HCT116 (cell line): ENCODE measurements around the gene SCN1A. TPM values are rescaled to one million over a fixed set of nuclear protein-coding genes. Genes with fewer than 3 reads are reported as not detected.

Source experiments
- ATAC-seq: fragments of 200-7000 bp; cut with Tn5 transposase; 2 replicates; pipeline ENCODE4 v1.9.1; 2020; ENCODE audit warnings: mild to moderate bottlenecking, moderate library complexity
- BruUV-seq: library from RNA; stranded (reverse); fragments of 400-500 nt; replicated peaks from 2 replicates; lab custom pipeline; 2021; lab: Mats Ljungman, UMichigan
- CTCF ChIA-PET: fragments of 300-600 bp; sonication (Branson Sonifier 250); formaldehyde crosslinking; loops from one replicate; lab custom pipeline; 2021; ENCODE audit warnings: antibody characterized with exemption; lab: Charles Lee
- POLR2A ChIA-PET: fragments of 300-600, 350-600 bp; sonication (Branson Sonifier 250); formaldehyde crosslinking; loops from one replicate; lab custom pipeline; 2021; ENCODE audit warnings: antibody characterized with exemption; lab: Charles Lee
- RAD21 ChIA-PET, 2 experiments: fragments of 300-600 bp; sonication (Branson Sonifier 250); formaldehyde crosslinking; loops; one replicate each; lab custom pipeline; 2023; ENCODE audit warnings: low total read pairs in 2 of 2; ENCODE audit not compliant: uncharacterized antibody in 2 of 2, unreplicated experiment in 2 of 2, low non-redundant PET in 1 of 2; lab: Charles Lee
- DNase-seq: peaks from one replicate; pipeline ENCODE4 v3.0.0-alpha.2; 2010; ENCODE audit warnings: low read depth, low spot score
- H2AFZ ChIP-seq: fragments of 200-600 bp; shearing (Covaris generic), sonication (generic); 2 replicates; pipeline ENCODE4 v1.6.1; 2017; ENCODE audit warnings: low read depth, mixed run types, mixed read lengths, antibody characterized with exemption, low read length; ENCODE audit not compliant: poor library complexity, severe bottlenecking
- H3K27ac ChIP-seq: 2 replicates; pipeline ENCODE4 v1.5.1; 2012; ENCODE audit warnings: low read depth, low read length
- H3K27me3 ChIP-seq: fragments of 200-600 bp; sonication (generic); 2 replicates; pipeline ENCODE4 v1.6.1; 2016; ENCODE audit warnings: mixed run types, low read length, mixed read lengths; ENCODE audit not compliant: insufficient read depth
- H3K36me3 ChIP-seq, 2 experiments: fragments of 200-500 bp in 1 of 2; fragments of 200-600 bp in 1 of 2; sonication (Bioruptor generic) in 1 of 2; sonication (generic) in 1 of 2; 2 replicates each; pipeline versions ENCODE4 v1.5.1 to v1.6.1; 2014 to 2016; ENCODE audit warnings: low read length in 2 of 2, inconsistent platforms in 1 of 2, mixed read lengths in 1 of 2, mixed run types in 1 of 2; ENCODE audit not compliant: insufficient read depth in 2 of 2, control insufficient read depth in 1 of 2
- H3K4me1 ChIP-seq, 2 experiments: fragments of 200-600 bp in 1 of 2; sonication (generic) in 1 of 2; 2 replicates each; pipeline versions ENCODE4 v1.5.1 to v1.6.1; 2012 to 2017; ENCODE audit warnings: low read length in 2 of 2, inconsistent platforms in 1 of 2, mild to moderate bottlenecking in 1 of 2, mixed read lengths in 1 of 2, mixed run types in 1 of 2, moderate library complexity in 1 of 2; ENCODE audit not compliant: insufficient read depth in 2 of 2, control insufficient read depth in 1 of 2
- H3K4me2 ChIP-seq: fragments of 200-600 bp; sonication (generic); 2 replicates; pipeline ENCODE4 v1.6.1; 2017; ENCODE audit warnings: mixed run types, low read length, mixed read lengths
- H3K4me3 ChIP-seq, 2 experiments: fragments of 200-600 bp in 1 of 2; sonication (generic) in 1 of 2; replicated peaks in 1 of 2; 2 replicates each; pipeline ENCODE4 v1.5.1; 2011 to 2016; ENCODE audit warnings: low read length in 2 of 2, control low read depth in 1 of 2, low read depth in 1 of 2, mild to moderate bottlenecking in 1 of 2, mixed read lengths in 1 of 2, mixed run types in 1 of 2
- H3K79me2 ChIP-seq: fragments of 200-600 bp; sonication (generic); 2 replicates; pipeline ENCODE4 v1.6.1; 2017; ENCODE audit warnings: mild to moderate bottlenecking, mixed run types, low read length, moderate library complexity, mixed read lengths; ENCODE audit not compliant: insufficient read depth
- H3K9ac ChIP-seq: fragments of 200-600 bp; sonication (generic); 2 replicates; pipeline ENCODE4 v1.6.1; 2016; ENCODE audit warnings: low read length, mixed read lengths
- H3K9me2 ChIP-seq: fragments of 200-600 bp; sonication (generic), shearing (Covaris generic); 2 replicates; pipeline ENCODE4 v1.6.1; 2017; ENCODE audit warnings: mixed run types, mild to moderate bottlenecking, moderate library complexity; ENCODE audit not compliant: insufficient read depth
- H3K9me3 ChIP-seq, 2 experiments: fragments of 200-500 bp in 1 of 2; fragments of 200-600 bp in 1 of 2; sonication (Bioruptor generic) in 1 of 2; sonication (generic) in 1 of 2; 2 replicates each; pipeline ENCODE4 v1.6.1; 2014 to 2017; ENCODE audit warnings: low read length in 2 of 2, mixed read lengths in 2 of 2, inconsistent platforms in 1 of 2, low read depth in 1 of 2, mild to moderate bottlenecking in 1 of 2, mixed run types in 1 of 2, moderate library complexity in 1 of 2; ENCODE audit not compliant: control insufficient read depth in 1 of 2, insufficient read depth in 1 of 2
- H4K20me1 ChIP-seq: fragments of 200-600 bp; sonication (generic), shearing (Covaris generic); 2 replicates; pipeline ENCODE4 v1.6.1; 2017; ENCODE audit warnings: mixed run types, mild to moderate bottlenecking, moderate library complexity; ENCODE audit not compliant: insufficient read depth
- CBX3 ChIP-seq: IDR thresholded peaks from 2 replicates; pipeline ENCODE4 v1.6.1; 2012; ENCODE audit warnings: low read depth
- CEBPB ChIP-seq: IDR thresholded peaks from 2 replicates; pipeline ENCODE4 v1.6.1; 2012; ENCODE audit warnings: low read depth
- EGR1 ChIP-seq: IDR thresholded peaks from 2 replicates; pipeline ENCODE4 v1.6.1; 2012; ENCODE audit warnings: low read depth
- ELF1 ChIP-seq: IDR thresholded peaks from 2 replicates; pipeline ENCODE4 v1.6.1; 2012; ENCODE audit warnings: low read depth, borderline replicate concordance
- EZH2 ChIP-seq: fragments of 200-600 bp; sonication (generic); IDR thresholded peaks from 2 replicates; pipeline ENCODE4 v1.6.1; 2017; ENCODE audit warnings: antibody characterized with exemption, mixed run types
- FOSL1 ChIP-seq: IDR thresholded peaks from 2 replicates; pipeline ENCODE4 v1.6.1; 2012; ENCODE audit warnings: low read depth
- JUND ChIP-seq: IDR thresholded peaks from 2 replicates; pipeline ENCODE4 v1.6.1; 2012
- POLR2AphosphoS5 ChIP-seq: IDR thresholded peaks from 2 replicates; pipeline ENCODE4 v1.6.1; 2011; ENCODE audit warnings: mild to moderate bottlenecking, low read depth, low read length, moderate library complexity
- RAD21 ChIP-seq: IDR thresholded peaks from 2 replicates; pipeline ENCODE4 v1.6.1; 2012; ENCODE audit warnings: low read depth, mild to moderate bottlenecking
- SIN3A ChIP-seq: IDR thresholded peaks from 2 replicates; pipeline ENCODE4 v1.6.1; 2012; ENCODE audit warnings: low read depth
- SP1 ChIP-seq: IDR thresholded peaks from 2 replicates; pipeline ENCODE4 v1.6.1; 2012; ENCODE audit warnings: low read depth
- TCF7L2 ChIP-seq: IDR thresholded peaks from 2 replicates; pipeline ENCODE4 v1.7.0; 2011; ENCODE audit warnings: borderline replicate concordance, inconsistent platforms; ENCODE audit not compliant: insufficient read depth, insufficient read length; ENCODE audit errors: extremely low read depth
- YY1 ChIP-seq: IDR thresholded peaks from 2 replicates; pipeline ENCODE4 v1.6.1; 2011; ENCODE audit warnings: low read length, low read depth, moderate library complexity, mild to moderate bottlenecking; ENCODE audit not compliant: insufficient replicate concordance; ENCODE audit errors: extremely low read depth
- ZFX ChIP-seq: fragments of 450-650 bp; IDR thresholded peaks from 2 replicates; pipeline ENCODE4 v1.6.1; 2017
- ZNF274 ChIP-seq: fragments of 200-500 bp; sonication (Bioruptor generic); IDR thresholded peaks from 2 replicates; pipeline ENCODE4 v1.6.1; 2014; ENCODE audit warnings: mild to moderate bottlenecking, low read depth, low read length, inconsistent platforms
- intact Hi-C: fragments of 100-400 bp; cut with micrococcal nuclease; formaldehyde crosslinking; loops from 2 replicates; pipeline ENCODE4 v1.10.0; 2022
- total RNA-seq: library from RNA; stranded (reverse); gene quantifications from one replicate; pipeline ENCODE4 v1.2.1, GENCODE V29; 2021; ENCODE audit not compliant: unreplicated experiment
- TF ChIP-seq, protein P1 (sequence below): IDR thresholded peaks from 2 replicates; pipeline ENCODE4 v1.6.1; 2012
- TF ChIP-seq, protein P2 (sequence below): IDR thresholded peaks from 2 replicates; pipeline ENCODE4 v1.6.1; 2012
- TF ChIP-seq, protein P3 (sequence below): IDR thresholded peaks from 2 replicates; pipeline ENCODE4 v1.6.1; 2011; ENCODE audit warnings: mild to moderate bottlenecking, low read length, moderate library complexity; ENCODE audit not compliant: insufficient replicate concordance; ENCODE audit errors: extremely low read depth
- TF ChIP-seq, protein P4 (sequence below), 3 experiments: fragments of 200-600 bp in 1 of 3; sonication (generic) in 1 of 3; IDR thresholded peaks in 2 of 3; conservative IDR thresholded peaks in 1 of 3; 2 replicates each; pipeline ENCODE4 v1.5.1; 2012 to 2017; ENCODE audit warnings: low read depth in 2 of 3, low read length in 2 of 3, antibody characterized with exemption in 1 of 3, borderline replicate concordance in 1 of 3, control low read depth in 1 of 3, mild to moderate bottlenecking in 1 of 3, mixed read lengths in 1 of 3, mixed run types in 1 of 3, moderate library complexity in 1 of 3; ENCODE audit not compliant: insufficient read depth in 1 of 3
- TF ChIP-seq, protein P5 (sequence below): IDR thresholded peaks from 2 replicates; pipeline ENCODE4 v1.6.1; 2012; ENCODE audit warnings: low read depth

SCN1A gene
- total RNA-seq, 1 experiment from 2014 or later = not detected

DNA sequence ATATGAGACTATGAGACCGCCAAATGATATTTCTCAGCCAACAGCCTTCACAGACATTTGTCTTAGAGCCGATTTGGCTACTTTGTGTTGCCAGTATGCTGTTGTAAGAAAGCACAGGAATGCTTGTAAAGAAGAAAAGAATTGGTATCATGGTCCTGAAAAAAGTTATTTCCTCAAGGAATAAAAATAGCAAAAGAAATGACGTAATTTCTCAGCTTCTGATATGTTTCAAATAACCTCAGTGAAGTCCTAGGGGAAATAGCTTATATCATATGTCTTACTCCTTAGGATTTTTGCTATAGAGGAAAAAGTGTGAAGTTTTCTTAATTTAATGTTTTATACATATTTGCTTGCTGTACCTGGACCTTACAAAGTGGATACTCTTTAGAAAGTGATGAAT is 23.0 kb downstream of the SCN1A start:
- intact Hi-C loops = no loop called here
- H3K4me1 ChIP-seq = no peaks in the 10 kb centered on the region
- H4K20me1 ChIP-seq = no peaks in the 10 kb centered on the region
- TF ChIP-seq CEBPB = no peak
- TF ChIP-seq CBX3 = no peak
- TF ChIP-seq EGR1 = no peak
- no peak for TF ChIP-seq EZH2
- no peak for TF ChIP-seq RAD21
- TF ChIP-seq ZNF274 = no peak
- TF ChIP-seq, protein P1, sequence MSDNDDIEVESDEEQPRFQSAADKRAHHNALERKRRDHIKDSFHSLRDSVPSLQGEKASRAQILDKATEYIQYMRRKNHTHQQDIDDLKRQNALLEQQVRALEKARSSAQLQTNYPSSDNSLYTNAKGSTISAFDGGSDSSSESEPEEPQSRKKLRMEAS = no peak
- no peak for TF ChIP-seq ELF1
- TF ChIP-seq, protein P2, sequence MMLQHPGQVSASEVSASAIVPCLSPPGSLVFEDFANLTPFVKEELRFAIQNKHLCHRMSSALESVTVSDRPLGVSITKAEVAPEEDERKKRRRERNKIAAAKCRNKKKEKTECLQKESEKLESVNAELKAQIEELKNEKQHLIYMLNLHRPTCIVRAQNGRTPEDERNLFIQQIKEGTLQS = no peak
- no peak for TF ChIP-seq SIN3A
- TF ChIP-seq ZFX = no peak
- no peak for TF ChIP-seq FOSL1
- TF ChIP-seq, protein P3, sequence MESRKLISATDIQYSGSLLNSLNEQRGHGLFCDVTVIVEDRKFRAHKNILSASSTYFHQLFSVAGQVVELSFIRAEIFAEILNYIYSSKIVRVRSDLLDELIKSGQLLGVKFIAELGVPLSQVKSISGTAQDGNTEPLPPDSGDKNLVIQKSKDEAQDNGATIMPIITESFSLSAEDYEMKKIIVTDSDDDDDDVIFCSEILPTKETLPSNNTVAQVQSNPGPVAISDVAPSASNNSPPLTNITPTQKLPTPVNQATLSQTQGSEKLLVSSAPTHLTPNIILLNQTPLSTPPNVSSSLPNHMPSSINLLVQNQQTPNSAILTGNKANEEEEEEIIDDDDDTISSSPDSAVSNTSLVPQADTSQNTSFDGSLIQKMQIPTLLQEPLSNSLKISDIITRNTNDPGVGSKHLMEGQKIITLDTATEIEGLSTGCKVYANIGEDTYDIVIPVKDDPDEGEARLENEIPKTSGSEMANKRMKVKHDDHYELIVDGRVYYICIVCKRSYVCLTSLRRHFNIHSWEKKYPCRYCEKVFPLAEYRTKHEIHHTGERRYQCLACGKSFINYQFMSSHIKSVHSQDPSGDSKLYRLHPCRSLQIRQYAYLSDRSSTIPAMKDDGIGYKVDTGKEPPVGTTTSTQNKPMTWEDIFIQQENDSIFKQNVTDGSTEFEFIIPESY = no peak
- no peak for TF ChIP-seq YY1
- no peak for TF ChIP-seq JUND
- no peak for TF ChIP-seq SP1
- TF ChIP-seq POLR2AphosphoS5 = no peak
- TF ChIP-seq, protein P4, sequence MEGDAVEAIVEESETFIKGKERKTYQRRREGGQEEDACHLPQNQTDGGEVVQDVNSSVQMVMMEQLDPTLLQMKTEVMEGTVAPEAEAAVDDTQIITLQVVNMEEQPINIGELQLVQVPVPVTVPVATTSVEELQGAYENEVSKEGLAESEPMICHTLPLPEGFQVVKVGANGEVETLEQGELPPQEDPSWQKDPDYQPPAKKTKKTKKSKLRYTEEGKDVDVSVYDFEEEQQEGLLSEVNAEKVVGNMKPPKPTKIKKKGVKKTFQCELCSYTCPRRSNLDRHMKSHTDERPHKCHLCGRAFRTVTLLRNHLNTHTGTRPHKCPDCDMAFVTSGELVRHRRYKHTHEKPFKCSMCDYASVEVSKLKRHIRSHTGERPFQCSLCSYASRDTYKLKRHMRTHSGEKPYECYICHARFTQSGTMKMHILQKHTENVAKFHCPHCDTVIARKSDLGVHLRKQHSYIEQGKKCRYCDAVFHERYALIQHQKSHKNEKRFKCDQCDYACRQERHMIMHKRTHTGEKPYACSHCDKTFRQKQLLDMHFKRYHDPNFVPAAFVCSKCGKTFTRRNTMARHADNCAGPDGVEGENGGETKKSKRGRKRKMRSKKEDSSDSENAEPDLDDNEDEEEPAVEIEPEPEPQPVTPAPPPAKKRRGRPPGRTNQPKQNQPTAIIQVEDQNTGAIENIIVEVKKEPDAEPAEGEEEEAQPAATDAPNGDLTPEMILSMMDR (IDR thresholded peaks at IDR 0.05 in 2 of 3, conservative IDR thresholded peaks at IDR 0.05 in 1 of 3; ENCODE audit: borderline replicate concordance in 1 of 3, insufficient read depth in 1 of 3, low read depth in 2 of 3, low read length in 2 of 3) = no peak
- TF ChIP-seq, protein P5, sequence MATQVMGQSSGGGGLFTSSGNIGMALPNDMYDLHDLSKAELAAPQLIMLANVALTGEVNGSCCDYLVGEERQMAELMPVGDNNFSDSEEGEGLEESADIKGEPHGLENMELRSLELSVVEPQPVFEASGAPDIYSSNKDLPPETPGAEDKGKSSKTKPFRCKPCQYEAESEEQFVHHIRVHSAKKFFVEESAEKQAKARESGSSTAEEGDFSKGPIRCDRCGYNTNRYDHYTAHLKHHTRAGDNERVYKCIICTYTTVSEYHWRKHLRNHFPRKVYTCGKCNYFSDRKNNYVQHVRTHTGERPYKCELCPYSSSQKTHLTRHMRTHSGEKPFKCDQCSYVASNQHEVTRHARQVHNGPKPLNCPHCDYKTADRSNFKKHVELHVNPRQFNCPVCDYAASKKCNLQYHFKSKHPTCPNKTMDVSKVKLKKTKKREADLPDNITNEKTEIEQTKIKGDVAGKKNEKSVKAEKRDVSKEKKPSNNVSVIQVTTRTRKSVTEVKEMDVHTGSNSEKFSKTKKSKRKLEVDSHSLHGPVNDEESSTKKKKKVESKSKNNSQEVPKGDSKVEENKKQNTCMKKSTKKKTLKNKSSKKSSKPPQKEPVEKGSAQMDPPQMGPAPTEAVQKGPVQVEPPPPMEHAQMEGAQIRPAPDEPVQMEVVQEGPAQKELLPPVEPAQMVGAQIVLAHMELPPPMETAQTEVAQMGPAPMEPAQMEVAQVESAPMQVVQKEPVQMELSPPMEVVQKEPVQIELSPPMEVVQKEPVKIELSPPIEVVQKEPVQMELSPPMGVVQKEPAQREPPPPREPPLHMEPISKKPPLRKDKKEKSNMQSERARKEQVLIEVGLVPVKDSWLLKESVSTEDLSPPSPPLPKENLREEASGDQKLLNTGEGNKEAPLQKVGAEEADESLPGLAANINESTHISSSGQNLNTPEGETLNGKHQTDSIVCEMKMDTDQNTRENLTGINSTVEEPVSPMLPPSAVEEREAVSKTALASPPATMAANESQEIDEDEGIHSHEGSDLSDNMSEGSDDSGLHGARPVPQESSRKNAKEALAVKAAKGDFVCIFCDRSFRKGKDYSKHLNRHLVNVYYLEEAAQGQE = no peak
- TF ChIP-seq TCF7L2 = no peak
- ATAC-seq (no peak), DNase-seq (no peak)
- no peak overlapping the region for H3K27ac ChIP-seq
- H2AFZ ChIP-seq = no peak overlapping the region
- no peak overlapping the region for H3K4me3 ChIP-seq
- ChIA-PET CTCF (no interaction called here), POLR2A (no interaction called here), RAD21 (no interaction called here)
- H3K9ac ChIP-seq = no peak overlapping the region
- H3K4me2 ChIP-seq = no peak overlapping the region
- no peaks in the 10 kb centered on the region for H3K36me3 ChIP-seq
- H3K27me3 ChIP-seq = no peaks in the 10 kb centered on the region
- H3K9me3 ChIP-seq = no peaks in the 10 kb centered on the region
- H3K79me2 ChIP-seq = no peaks in the 10 kb centered on the region
- no TSS peak for BruUV-seq
- H3K9me2 ChIP-seq = no peaks in the 10 kb centered on the region
